NCI-H2029 treated with DMSO at 0.1 percent for 48 hours (cell line): ENCODE measurements around the gene DENND1B.

Experiments
- DNase-seq: peaks from one replicate; lab custom pipeline; 2025; lab: John Stamatoyannopoulos, UW

DENND1B gene

GRCh38 chr1:197775282-197776262 lies at the start of gene DENND1B:
DENND1B (minus strand) TSS chr1:197775480; CDS start chr1:197775155, 325 bp downstream.
- DNase-seq, result no peak

GRCh38 chr1:197814306-197814705 lies 39.0 kb upstream of the DENND1B start:
- DNase-seq, result no peak

- no peak for DNase-seq
These were observed 38.5 kb upstream of the DENND1B start for GRCh38 chr1:197813741-197814140.

GRCh38 chr1:197811769-197812168 lies 36.5 kb upstream of the DENND1B start:
- no peak for DNase-seq

GRCh38 chr1:197810812-197811211 lies 35.5 kb upstream of the DENND1B start:
- no peak for DNase-seq

- no peak for DNase-seq
These were observed 33.6 kb upstream of the DENND1B start for GRCh38 chr1:197808880-197809279.

GRCh38 chr1:197807739-197808453 lies 32.6 kb upstream of the DENND1B start:
- DNase-seq, result no peak

GRCh38 chr1:197807216-197807615 lies 31.9 kb upstream of the DENND1B start:
- no peak for DNase-seq

- DNase-seq, result no peak
These were observed 31.4 kb upstream of the DENND1B start for GRCh38 chr1:197806718-197807117.

- DNase-seq, result no peak
These were observed 26.4 kb upstream of the DENND1B start for GRCh38 chr1:197801684-197802083.

- DNase-seq, result no peak
These were observed 25.8 kb upstream of the DENND1B start for GRCh38 chr1:197801111-197801482.

- no peak for DNase-seq
These were observed 25.3 kb upstream of the DENND1B start for GRCh38 chr1:197800379-197801110.

GRCh38 chr1:197799271-197799670 lies 24.0 kb upstream of the DENND1B start:
- no peak for DNase-seq

- no peak for DNase-seq
These were observed 23.2 kb upstream of the DENND1B start for GRCh38 chr1:197798492-197798891.

GRCh38 chr1:197797010-197797409 lies 21.7 kb upstream of the DENND1B start:
- DNase-seq, result no peak

GRCh38 chr1:197788741-197789739 lies 13.8 kb upstream of the DENND1B start:
- DNase-seq, result no peak

- DNase-seq, result no peak
These were observed 12.6 kb upstream of the DENND1B start for GRCh38 chr1:197787623-197788536.

- no peak for DNase-seq
These were observed 11.8 kb upstream of the DENND1B start for GRCh38 chr1:197787056-197787455.

- DNase-seq, result no peak
These were observed 11.0 kb upstream of the DENND1B start for GRCh38 chr1:197786280-197786679.

- DNase-seq, result no peak
These were observed 8.2 kb upstream of the DENND1B start for GRCh38 chr1:197783510-197783948.
